ENCODE results near the gene MFSD12. TPM values are rescaled to one million over a fixed set of nuclear protein-coding genes. Genes with fewer than 3 reads are reported as not detected.

Gene MFSD12
- total RNA-seq, 4 donors from 2014 or later = 36.4 to 90.9 (median 66.7) TPM

GRCh38 chr19:3512562-3513228, 44.7 kb downstream of the MFSD12 start:
- Histone ChIP-seq H3K36me3 (no peaks in the 10 kb centered on the region), H3K27me3 (no peaks in the 10 kb centered on the region), H3K4me1 (peaks cover 2 to 3% of the 10 kb centered on the region in 2 donors), H3K9me3 (no peaks in the 10 kb centered on the region), H3K27ac (no peak overlapping the region), H3K4me3 (replicated peaks in 1 of 3) (no peak overlapping the region)
- TF ChIP-seq POLR2A (IDR thresholded peaks at IDR 0.05) = no peak
- TF ChIP-seq CTCF (IDR thresholded peaks at IDR 0.05) = no peak
- WGBS, 2 donors = 87 to 89% methylated on average over 12 to 15 of the region's 17 CpGs
- intact Hi-C loops (cut with DNase I) = no loop called here
- no peak for DNase-seq

- H3K4me3 ChIP-seq (replicated peaks in 1 of 3) = no peak overlapping the region
- TF ChIP-seq POLR2A (IDR thresholded peaks at IDR 0.05) = no peak
- TF ChIP-seq CTCF (IDR thresholded peaks at IDR 0.05) = no peak
- no peaks in the 10 kb centered on the region for H3K36me3 ChIP-seq
- intact Hi-C loops (cut with DNase I) = no loop called here
- DNase-seq = no peak
- no peaks in the 10 kb centered on the region for H3K27me3 ChIP-seq
- H3K27ac ChIP-seq = no peak overlapping the region
- 83 to 91% methylated on average over 25 to 26 of the region's 26 CpGs for WGBS, 2 donors
- H3K4me1 ChIP-seq = peaks cover 8 to 10% of the 10 kb centered on the region in 2 donors
- H3K9me3 ChIP-seq = no peaks in the 10 kb centered on the region
These were observed 45.7 kb downstream of the MFSD12 start for GRCh38 chr19:3511506-3512251.

GRCh38 chr19:3510727-3511126, 46.7 kb downstream of the MFSD12 start:
- no peak for TF ChIP-seq CTCF (IDR thresholded peaks at IDR 0.05)
- no peak for TF ChIP-seq POLR2A (IDR thresholded peaks at IDR 0.05)
- 86 to 91% methylated on average over 7 to 21 of the region's 22 CpGs for WGBS, 2 donors

GRCh38 chr19:3509566-3509989, 47.8 kb downstream of the MFSD12 start:
- H3K27ac ChIP-seq = no peak overlapping the region

More at GRCh38 chr19:3510727-3511126, 46.7 kb downstream of the MFSD12 start:
- Histone ChIP-seq H3K27me3 (no peaks in the 10 kb centered on the region), H3K4me3 (replicated peaks in 1 of 3) (no peak overlapping the region), H3K4me1 (peaks cover 8 to 10% of the 10 kb centered on the region in 2 donors), H3K9me3 (no peaks in the 10 kb centered on the region), H3K27ac (no peak overlapping the region), H3K36me3 (no peaks in the 10 kb centered on the region)
- no peak for DNase-seq
- intact Hi-C loops (cut with DNase I) = no loop called here

More at GRCh38 chr19:3509566-3509989, 47.8 kb downstream of the MFSD12 start:
- no peak for TF ChIP-seq POLR2A (IDR thresholded peaks at IDR 0.05)
- no peak for TF ChIP-seq CTCF (IDR thresholded peaks at IDR 0.05)
- Histone ChIP-seq H3K27me3 (no peaks in the 10 kb centered on the region), H3K4me1 (peaks cover 8 to 15% of the 10 kb centered on the region in 2 donors), H3K4me3 (replicated peaks in 1 of 3) (no peak overlapping the region), H3K9me3 (no peaks in the 10 kb centered on the region), H3K36me3 (no peaks in the 10 kb centered on the region)
- DNase-seq = no peak
- 92 to 94% methylated on average over 15 of the region's 15 CpGs for WGBS, 2 donors
- intact Hi-C loops (cut with DNase I) = no loop called here

Measured in thyroid gland (tissue), 4 donors.